GM21515 (cell line): ENCODE data around the gene LBX2.

Experiments used
- ATAC-seq: cut with Tn5 transposase; IDR thresholded peaks from one replicate; pipeline ENCODE4 v1.9.1; 2021; ENCODE audit not compliant: unreplicated experiment

The LBX2 gene

GRCh38 chr2:74458132-74458937 lies 41.1 kb downstream of the LBX2 start, which contains the start of gene WBP1:
Gene WBP1 (plus strand): TSS chr2:74458438. CDS start chr2:74458603, 165 bp downstream.
- ATAC-seq, result peak; percentile 78

- peak; percentile 38 for ATAC-seq
Observed at GRCh38 chr2:74457549-74458131, 41.8 kb downstream of the LBX2 start.

GRCh38 chr2:74457129-74457548 lies 42.3 kb downstream of the LBX2 start:
- ATAC-seq, result no peak

- ATAC-seq, result peak; percentile 42
Observed at GRCh38 chr2:74454654-74455511, 44.5 kb downstream of the LBX2 start, which contains the start of gene INO80B. Gene INO80B (plus strand): TSS chr2:74455087. CDS start chr2:74455117, 30 bp downstream.

GRCh38 chr2:74450570-74451190 lies 48.7 kb downstream of the LBX2 start:
- ATAC-seq, result no peak

- ATAC-seq, result no peak
Observed at GRCh38 chr2:74448771-74449170, 50.6 kb downstream of the LBX2 start.
